ENCODE measurements around the gene MB. TPM values are rescaled to one million over a fixed set of nuclear protein-coding genes. Genes with fewer than 3 reads are reported as not detected.

MB gene
- total and polyA plus RNA-seq, 2 donors (not counting 1 experiment from before 2014, with no cell fraction given), result not detected

DNA sequence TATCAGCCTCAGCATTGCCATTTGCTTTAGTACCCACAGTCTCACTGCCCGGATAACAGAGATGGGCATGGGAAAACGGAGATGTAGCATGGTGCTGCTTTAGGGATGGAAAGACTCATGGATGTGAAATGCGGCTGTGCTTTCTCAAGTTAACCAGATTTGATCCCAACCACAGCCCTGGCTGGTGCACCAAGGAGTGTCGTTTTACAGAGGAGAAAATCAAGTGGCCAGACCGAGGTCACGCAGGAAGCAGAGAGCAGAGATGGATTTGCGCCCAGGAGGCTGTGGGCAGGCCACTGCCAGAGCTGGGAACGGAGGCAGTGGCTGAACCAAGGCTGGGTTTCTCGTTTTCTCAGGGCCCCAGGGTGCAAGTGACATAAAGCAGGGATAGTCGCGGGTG lies 9.0 kb downstream of the MB start:
- no peak overlapping the region for H2AFZ ChIP-seq (ENCODE audit: insufficient read depth, low read depth, low read length, poor library complexity, severe bottlenecking)
- H3K9me3 ChIP-seq (ENCODE audit: control extremely low read depth in 1 of 3, control insufficient read depth in 2 of 3, insufficient read depth in 1 of 3, low read length in 2 of 3), result peaks cover 0 to 2% (median 0%) of the 10 kb centered on the region in 3 donors
- ATAC-seq (ENCODE audit: low read depth) (no peak), DNase-seq (no peak)
- ChIA-PET CTCF (no interaction called here), POLR2A (no interaction called here)
- H3K79me2 ChIP-seq (ENCODE audit: control insufficient read depth, insufficient read depth, low read length), result no peaks in the 10 kb centered on the region
- TF ChIP-seq, protein P1, sequence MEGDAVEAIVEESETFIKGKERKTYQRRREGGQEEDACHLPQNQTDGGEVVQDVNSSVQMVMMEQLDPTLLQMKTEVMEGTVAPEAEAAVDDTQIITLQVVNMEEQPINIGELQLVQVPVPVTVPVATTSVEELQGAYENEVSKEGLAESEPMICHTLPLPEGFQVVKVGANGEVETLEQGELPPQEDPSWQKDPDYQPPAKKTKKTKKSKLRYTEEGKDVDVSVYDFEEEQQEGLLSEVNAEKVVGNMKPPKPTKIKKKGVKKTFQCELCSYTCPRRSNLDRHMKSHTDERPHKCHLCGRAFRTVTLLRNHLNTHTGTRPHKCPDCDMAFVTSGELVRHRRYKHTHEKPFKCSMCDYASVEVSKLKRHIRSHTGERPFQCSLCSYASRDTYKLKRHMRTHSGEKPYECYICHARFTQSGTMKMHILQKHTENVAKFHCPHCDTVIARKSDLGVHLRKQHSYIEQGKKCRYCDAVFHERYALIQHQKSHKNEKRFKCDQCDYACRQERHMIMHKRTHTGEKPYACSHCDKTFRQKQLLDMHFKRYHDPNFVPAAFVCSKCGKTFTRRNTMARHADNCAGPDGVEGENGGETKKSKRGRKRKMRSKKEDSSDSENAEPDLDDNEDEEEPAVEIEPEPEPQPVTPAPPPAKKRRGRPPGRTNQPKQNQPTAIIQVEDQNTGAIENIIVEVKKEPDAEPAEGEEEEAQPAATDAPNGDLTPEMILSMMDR (IDR thresholded peaks at IDR 0.05), result no peak
- no peak for TF ChIP-seq EZH2 (IDR thresholded peaks at IDR 0.05; ENCODE audit: borderline replicate concordance, insufficient read depth, low read depth, low read length, poor library complexity, severe bottlenecking)
- no peak overlapping the region for H3K9ac ChIP-seq (ENCODE audit: low read length)
- Mint-ChIP-seq H3K9me3 (ENCODE audit: insufficient read depth) (no peaks in the 10 kb centered on the region), H3K27ac (no peak overlapping the region), H3K4me1 (peaks cover 10% of the 10 kb centered on the region), H3K27me3 (peaks cover 39% of the 10 kb centered on the region), H3K4me3 (no peak overlapping the region)
- no peaks in the 10 kb centered on the region for H3K36me3 ChIP-seq (replicated peaks in 1 of 2; ENCODE audit: control extremely low read depth in 1 of 2, control insufficient read depth in 1 of 2, extremely low read depth in 1 of 2, insufficient read depth in 2 of 2, low read length in 1 of 2)
- no peak overlapping the region for H3K4me2 ChIP-seq (replicated peaks; ENCODE audit: low read depth, low read length, poor library complexity, severe bottlenecking)
- no peak overlapping the region for H3K4me3 ChIP-seq (ENCODE audit: control extremely low read depth in 1 of 5, extremely low read depth in 1 of 5, insufficient read depth in 1 of 5, low read depth in 2 of 5, low read length in 4 of 5)
- no peaks in the 10 kb centered on the region for H4K20me1 ChIP-seq (ENCODE audit: control insufficient read depth, insufficient read depth, low read length, poor library complexity, severe bottlenecking)
- WGBS (ENCODE audit: insufficient coverage), result 89% methylated on average over 9 of the region's 11 CpGs
- peaks cover 0 to 23% (median 0%) of the 10 kb centered on the region in 4 experiments for H3K27me3 ChIP-seq (replicated peaks in 1 of 4; ENCODE audit: control extremely low read depth in 1 of 4, control insufficient read depth in 3 of 4, insufficient read depth in 4 of 4, low read length in 3 of 4)
- H3K4me1 ChIP-seq (ENCODE audit: control insufficient read depth in 2 of 2, insufficient read depth in 2 of 2, low read length in 2 of 2), result peaks cover 10 to 13% of the 10 kb centered on the region in 2 donors
- H3K27ac ChIP-seq (ENCODE audit: low read length in 2 of 2), result no peak overlapping the region
- intact Hi-C loops (cut with micrococcal nuclease), result no loop called here

DNA sequence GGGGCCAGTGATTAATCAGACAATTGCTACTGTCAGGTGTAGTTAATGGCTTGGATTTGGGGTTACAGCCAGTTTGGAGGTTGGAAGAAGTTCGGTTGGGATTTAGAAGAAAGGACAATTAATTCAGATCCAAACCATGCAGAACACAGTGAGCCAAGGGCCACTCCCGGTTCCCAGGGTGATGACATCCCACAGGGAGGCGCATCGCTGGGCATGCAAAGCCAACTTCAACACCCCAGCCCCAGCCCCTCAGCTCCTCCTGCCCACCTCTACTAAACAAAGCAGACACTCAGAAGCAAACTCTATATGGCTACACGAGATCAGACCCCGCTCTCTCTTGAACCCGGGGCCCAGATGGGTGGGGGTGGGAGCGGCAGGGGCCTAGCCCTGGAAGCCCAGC lies 10.2 kb downstream of the MB start:
- Histone ChIP-seq H3K79me2 (ENCODE audit: control insufficient read depth, insufficient read depth, low read length) (no peaks in the 10 kb centered on the region), H3K4me3 (ENCODE audit: control extremely low read depth in 1 of 5, extremely low read depth in 1 of 5, insufficient read depth in 1 of 5, low read depth in 2 of 5, low read length in 4 of 5) (no peak overlapping the region), H3K36me3 (replicated peaks in 1 of 2; ENCODE audit: control extremely low read depth in 1 of 2, control insufficient read depth in 1 of 2, extremely low read depth in 1 of 2, insufficient read depth in 2 of 2, low read length in 1 of 2) (no peaks in the 10 kb centered on the region), H3K27me3 (replicated peaks in 1 of 4; ENCODE audit: control extremely low read depth in 1 of 4, control insufficient read depth in 3 of 4, insufficient read depth in 4 of 4, low read length in 3 of 4) (peaks cover 0 to 23% (median 0%) of the 10 kb centered on the region in 4 experiments), H3K9ac (ENCODE audit: low read length) (no peak overlapping the region), H3K4me1 (ENCODE audit: control insufficient read depth in 2 of 2, insufficient read depth in 2 of 2, low read length in 2 of 2) (peaks cover 9 to 11% of the 10 kb centered on the region in 2 donors), H4K20me1 (ENCODE audit: control insufficient read depth, insufficient read depth, low read length, poor library complexity, severe bottlenecking) (no peaks in the 10 kb centered on the region), H3K9me3 (ENCODE audit: control extremely low read depth in 1 of 3, control insufficient read depth in 2 of 3, insufficient read depth in 1 of 3, low read length in 2 of 3) (peaks cover 0 to 6% (median 0%) of the 10 kb centered on the region in 3 donors), H2AFZ (ENCODE audit: insufficient read depth, low read depth, low read length, poor library complexity, severe bottlenecking) (no peak overlapping the region), H3K27ac (ENCODE audit: low read length in 2 of 2) (no peak overlapping the region), H3K4me2 (replicated peaks; ENCODE audit: low read depth, low read length, poor library complexity, severe bottlenecking) (no peak overlapping the region)
- no peak overlapping the region for H3K27ac Mint-ChIP-seq
- no peak overlapping the region for H3K4me3 Mint-ChIP-seq
- peaks cover 39% of the 10 kb centered on the region for H3K27me3 Mint-ChIP-seq
- ATAC-seq (ENCODE audit: low read depth) (no peak), DNase-seq (no peak)
- intact Hi-C loops (cut with micrococcal nuclease), result no loop called here
- H3K4me1 Mint-ChIP-seq, result peaks cover 6% of the 10 kb centered on the region
- H3K9me3 Mint-ChIP-seq (ENCODE audit: insufficient read depth), result no peaks in the 10 kb centered on the region
- POLR2A ChIA-PET, result no interaction called here
- WGBS (ENCODE audit: insufficient coverage), result 96% methylated on average over 3 of the region's 8 CpGs
- TF ChIP-seq, protein P1 (IDR thresholded peaks at IDR 0.05), result no peak
- CTCF ChIA-PET, result no interaction called here
